ENCODE results near the gene C12orf60.

The C12orf60 gene

GRCh38 chr12:14775636-14775980 is 27.9 kb upstream of the C12orf60 start:
- Histone ChIP-seq H3K4me2 (peak overlapping the region; percentile 90; the same call in 1 of the 2 replicates), H3K36me3 (no peaks in the 10 kb centered on the region), H3K4me1 (peaks cover 25% of the 10 kb centered on the region), H3K27ac (no peak overlapping the region), H3K9me3 (peaks cover 14% of the 10 kb centered on the region; the same call in 1 of the 2 replicates), H4K20me1 (0 out of 2 replicates have a peak, but pooled peaks cover 6% of the 10 kb centered on the region), H3K27me3 (peaks cover 37% of the 10 kb centered on the region), H3K4me3 (no peak overlapping the region), H3K9ac (no peak overlapping the region)
- TF ChIP-seq Cebpa-rat (IDR thresholded peaks at IDR 0.05), result no peak

DNA sequence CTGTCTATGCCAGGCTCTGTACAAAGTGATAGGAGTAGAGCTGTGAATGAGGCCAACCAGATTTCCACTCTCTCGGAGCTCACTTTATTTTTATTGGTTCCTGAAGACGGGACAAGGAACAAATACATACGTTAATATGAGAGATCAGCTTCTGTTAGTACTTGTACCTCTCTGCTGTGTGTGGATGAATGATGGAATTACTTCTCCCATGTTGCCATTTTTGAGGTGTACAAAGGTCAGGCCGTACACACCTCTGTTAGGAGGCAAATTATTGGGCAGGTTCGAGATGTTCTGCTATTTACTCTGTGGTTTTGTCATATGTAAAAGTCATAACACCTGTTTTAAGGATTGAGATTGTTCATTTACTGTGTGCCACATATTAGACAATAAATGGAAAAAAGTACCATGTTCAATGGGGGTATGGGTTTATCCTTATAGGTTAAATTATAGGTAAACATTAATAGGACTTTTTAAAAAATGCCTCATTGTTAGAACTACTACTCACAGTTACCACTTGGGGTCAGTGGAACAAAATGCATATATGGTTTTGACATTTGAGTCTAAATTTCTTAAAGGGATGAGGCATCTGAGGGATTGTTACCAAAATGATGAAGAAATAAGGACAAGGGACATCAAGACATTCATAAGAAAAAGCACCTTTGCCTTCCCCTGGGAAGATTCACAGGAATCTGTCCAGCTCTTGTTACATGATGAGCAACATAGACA is 27.1 kb upstream of the C12orf60 start:
- no peak overlapping the region for H3K4me3 ChIP-seq
- TF ChIP-seq Cebpa-rat (IDR thresholded peaks at IDR 0.05), result no peak
- peaks cover 37% of the 10 kb centered on the region for H3K27me3 ChIP-seq
- H3K9ac ChIP-seq, result no peak overlapping the region
- H3K4me1 ChIP-seq, result peaks cover 25% of the 10 kb centered on the region
- H3K27ac ChIP-seq, result no peak overlapping the region
- no peaks in the 10 kb centered on the region for H3K36me3 ChIP-seq
- H3K4me2 ChIP-seq, result no peak overlapping the region
- peaks cover 14% of the 10 kb centered on the region; the same call in 1 of the 2 replicates for H3K9me3 ChIP-seq
- 0 out of 2 replicates have a peak, but pooled peaks cover 6% of the 10 kb centered on the region for H4K20me1 ChIP-seq

DNA sequence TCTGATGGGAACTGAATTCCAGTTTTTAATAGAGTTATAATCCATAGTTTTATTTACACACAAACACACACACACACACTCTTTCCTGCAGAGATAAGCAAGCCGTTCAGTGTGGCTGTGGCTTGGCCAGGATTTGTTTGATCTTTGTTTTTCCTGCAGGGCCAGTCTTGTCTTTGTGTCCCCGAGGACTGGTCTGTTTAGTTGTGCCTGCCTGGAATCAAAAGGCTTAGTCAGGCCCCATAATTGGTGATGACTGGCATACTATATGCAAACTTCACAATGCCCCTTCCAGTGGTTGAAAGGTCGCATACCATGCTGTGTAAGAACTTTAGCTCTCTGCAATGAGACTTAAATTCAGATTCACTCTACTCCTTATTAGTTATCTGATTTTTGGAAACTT is 26.2 kb upstream of the C12orf60 start:
- Histone ChIP-seq H3K27me3 (peaks cover 37% of the 10 kb centered on the region), H3K36me3 (no peaks in the 10 kb centered on the region), H3K9ac (no peak overlapping the region), H4K20me1 (0 out of 2 replicates have a peak, but pooled peaks cover 6% of the 10 kb centered on the region), H3K4me3 (no peak overlapping the region), H3K27ac (no peak overlapping the region), H3K9me3 (peaks cover 14% of the 10 kb centered on the region; the same call in 1 of the 2 replicates), H3K4me2 (no peak overlapping the region), H3K4me1 (peaks cover 19% of the 10 kb centered on the region)
- no peak for TF ChIP-seq Cebpa-rat (IDR thresholded peaks at IDR 0.05)

DNA sequence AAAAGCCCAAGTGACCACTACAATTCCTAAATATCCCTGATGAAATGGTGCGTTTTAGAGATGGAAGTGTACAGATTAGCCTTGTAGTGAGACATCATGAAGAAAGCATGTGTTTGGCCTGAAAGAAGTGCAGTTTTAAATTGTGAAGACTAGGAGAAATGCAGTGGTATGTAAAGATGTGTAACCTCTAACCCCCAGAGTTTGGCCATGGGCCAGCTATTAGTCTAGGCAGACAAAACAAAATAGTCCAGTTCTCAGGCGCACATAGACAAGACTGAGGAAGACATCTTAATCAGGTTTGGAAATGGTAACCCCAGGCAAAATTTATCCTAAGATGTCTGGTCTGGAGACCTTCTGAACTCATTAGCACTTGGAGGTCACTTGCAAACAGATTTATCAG is 23.6 kb upstream of the C12orf60 start:
- Histone ChIP-seq H3K27ac (no peak overlapping the region), H3K4me2 (no peak overlapping the region), H3K4me3 (no peak overlapping the region), H3K4me1 (peaks cover 4% of the 10 kb centered on the region), H3K9me3 (no peaks in the 10 kb centered on the region), H3K27me3 (peaks cover 16% of the 10 kb centered on the region), H3K36me3 (peaks cover 11% of the 10 kb centered on the region; the same call in 1 of the 2 replicates), H4K20me1 (0 out of 2 replicates have a peak, but pooled peaks cover 6% of the 10 kb centered on the region), H3K9ac (no peak overlapping the region)
- no peak for TF ChIP-seq Cebpa-rat (IDR thresholded peaks at IDR 0.05)

GRCh38 chr12:14780859-14781258 is 22.6 kb upstream of the C12orf60 start:
- Histone ChIP-seq H3K4me2 (no peak overlapping the region), H3K4me3 (no peak overlapping the region), H3K9me3 (no peaks in the 10 kb centered on the region)

DNA sequence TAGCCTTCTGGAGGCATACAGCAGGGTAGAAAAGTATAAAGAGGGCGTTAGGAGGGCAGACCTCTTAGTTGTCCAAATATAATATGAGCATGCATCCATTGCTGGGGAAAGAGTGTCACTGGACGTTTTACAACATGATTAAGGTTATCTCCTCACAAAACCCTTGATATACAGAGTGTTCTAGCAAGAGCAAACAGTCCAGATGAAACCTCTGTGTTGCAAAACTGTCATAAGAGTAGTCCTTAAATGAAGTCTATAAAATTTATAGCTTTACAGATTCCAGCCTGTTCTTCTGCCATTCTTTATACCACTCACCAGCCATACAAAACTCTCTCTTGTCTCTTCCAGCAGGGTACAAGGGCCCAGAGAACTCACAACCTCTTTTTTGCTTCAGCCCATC is 21.9 kb upstream of the C12orf60 start:
- TF ChIP-seq Cebpa-rat (IDR thresholded peaks at IDR 0.05), result no peak
- no peak overlapping the region for H3K9ac ChIP-seq
- H3K27me3 ChIP-seq, result no peaks in the 10 kb centered on the region; the same call in 1 of the 2 replicates
- H3K27ac ChIP-seq, result no peak overlapping the region
- no peak overlapping the region for H3K4me3 ChIP-seq
- H3K4me1 ChIP-seq, result no peaks in the 10 kb centered on the region
- no peaks in the 10 kb centered on the region for H4K20me1 ChIP-seq
- no peaks in the 10 kb centered on the region for H3K9me3 ChIP-seq
- H3K36me3 ChIP-seq, result peaks cover 22% of the 10 kb centered on the region
- no peak overlapping the region for H3K4me2 ChIP-seq

More at GRCh38 chr12:14780859-14781258, 22.6 kb upstream of the C12orf60 start:
- H3K27me3 ChIP-seq, result peaks cover 6% of the 10 kb centered on the region
- no peak for TF ChIP-seq Cebpa-rat (IDR thresholded peaks at IDR 0.05)
- no peak overlapping the region for H3K27ac ChIP-seq
- no peaks in the 10 kb centered on the region for H3K4me1 ChIP-seq
- no peak overlapping the region for H3K9ac ChIP-seq
- H3K36me3 ChIP-seq, result peaks cover 20% of the 10 kb centered on the region; the same call in 1 of the 2 replicates
- H4K20me1 ChIP-seq, result 0 out of 2 replicates have a peak, but pooled peaks cover 4% of the 10 kb centered on the region

- Histone ChIP-seq H4K20me1 (no peaks in the 10 kb centered on the region), H3K4me3 (no peak overlapping the region), H3K9ac (no peak overlapping the region), H3K4me2 (no peak overlapping the region), H3K4me1 (no peaks in the 10 kb centered on the region), H3K36me3 (peaks cover 34% of the 10 kb centered on the region), H3K27ac (no peak overlapping the region), H3K27me3 (no peaks in the 10 kb centered on the region), H3K9me3 (no peaks in the 10 kb centered on the region)
- no peak for TF ChIP-seq Cebpa-rat (IDR thresholded peaks at IDR 0.05)
These were observed 20.7 kb upstream of the C12orf60 start for GRCh38 chr12:14782756-14783155.

- H3K4me3 ChIP-seq, result no peak overlapping the region
- no peaks in the 10 kb centered on the region for H3K27me3 ChIP-seq
- H3K36me3 ChIP-seq, result peaks cover 52% of the 10 kb centered on the region
- TF ChIP-seq Cebpa-rat (IDR thresholded peaks at IDR 0.05), result no peak
- no peaks in the 10 kb centered on the region for H3K4me1 ChIP-seq
- H4K20me1 ChIP-seq, result no peaks in the 10 kb centered on the region
- no peak overlapping the region for H3K4me2 ChIP-seq
- no peaks in the 10 kb centered on the region for H3K9me3 ChIP-seq
- H3K27ac ChIP-seq, result no peak overlapping the region
- no peak overlapping the region for H3K9ac ChIP-seq
These were observed 19.0 kb upstream of the C12orf60 start for GRCh38 chr12:14784471-14784870.

DNA sequence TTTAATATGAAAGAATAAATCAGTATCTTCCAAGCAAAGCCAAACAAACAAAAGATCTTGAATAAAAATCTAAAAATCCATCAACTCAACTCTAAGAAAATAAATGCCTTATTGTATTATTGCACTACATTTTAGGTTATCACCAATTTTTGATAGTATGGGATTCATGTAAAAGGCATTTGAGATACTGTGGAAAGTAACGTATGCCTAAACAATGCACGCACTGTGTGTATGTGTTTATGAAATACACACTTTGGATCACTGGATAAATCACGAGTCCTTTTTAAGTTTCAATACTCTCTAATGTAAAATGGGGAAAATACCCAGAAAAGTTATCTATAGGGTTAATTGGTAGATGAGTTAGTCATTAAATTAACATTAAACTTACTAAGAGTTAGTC is 17.9 kb upstream of the C12orf60 start:
- Histone ChIP-seq H3K27ac (no peak overlapping the region), H3K9ac (no peak overlapping the region), H3K36me3 (peaks cover 62% of the 10 kb centered on the region), H3K4me2 (no peak overlapping the region), H3K9me3 (no peaks in the 10 kb centered on the region), H3K4me3 (no peak overlapping the region), H3K4me1 (no peaks in the 10 kb centered on the region), H4K20me1 (no peaks in the 10 kb centered on the region), H3K27me3 (no peaks in the 10 kb centered on the region)
- TF ChIP-seq Cebpa-rat (IDR thresholded peaks at IDR 0.05), result no peak

- Histone ChIP-seq H3K4me3 (no peak overlapping the region), H3K27me3 (no peaks in the 10 kb centered on the region), H4K20me1 (peaks cover 39% of the 10 kb centered on the region), H3K4me1 (no peaks in the 10 kb centered on the region), H3K9me3 (no peaks in the 10 kb centered on the region), H3K9ac (no peak overlapping the region), H3K4me2 (no peak overlapping the region), H3K36me3 (peaks cover 92% of the 10 kb centered on the region), H3K27ac (no peak overlapping the region)
- no peak for TF ChIP-seq Cebpa-rat (IDR thresholded peaks at IDR 0.05)
These were observed 8.4 kb upstream of the C12orf60 start for GRCh38 chr12:14795028-14795448.
